Stimulated activated effector memory CD8-positive, alpha-beta T cell treated with anti-CD3 and anti-CD28 coated beads, Interleukin-12 subunit alpha, Interleukin-12 subunit beta, amount 100 ng/mL, for 72 hours (primary cell): ENCODE measurements around the gene PRKAR1B.

Experiments used
- ATAC-seq: fragments of 150-1000 bp; cut with Tn5 transposase; 2 replicates; pipeline ENCODE4 v1.10.0; 2021
- DNase-seq, 2 donors: peaks; one replicate each; pipeline ENCODE4 v3.0.0; 2021 to 2022; ENCODE audit warnings: low spot score in 2 of 2
- H3K27ac Mint-ChIP-seq: one replicate; pipeline ENCODE4 v1.8.0; 2022; ENCODE audit warnings: mild to moderate bottlenecking, mixed read lengths
- H3K36me3 Mint-ChIP-seq: one replicate; pipeline ENCODE4 v1.8.0; 2022; ENCODE audit warnings: mild to moderate bottlenecking, mixed read lengths
- H3K4me1 Mint-ChIP-seq: one replicate; pipeline ENCODE4 v1.8.0; 2022; ENCODE audit warnings: mixed read lengths
- H3K4me3 Mint-ChIP-seq: one replicate; pipeline ENCODE4 v1.8.0; 2022; ENCODE audit warnings: mild to moderate bottlenecking, mixed read lengths
- H3K9me3 Mint-ChIP-seq: one replicate; pipeline ENCODE4 v1.8.0; 2022; ENCODE audit warnings: mixed read lengths

The PRKAR1B gene

DNA sequence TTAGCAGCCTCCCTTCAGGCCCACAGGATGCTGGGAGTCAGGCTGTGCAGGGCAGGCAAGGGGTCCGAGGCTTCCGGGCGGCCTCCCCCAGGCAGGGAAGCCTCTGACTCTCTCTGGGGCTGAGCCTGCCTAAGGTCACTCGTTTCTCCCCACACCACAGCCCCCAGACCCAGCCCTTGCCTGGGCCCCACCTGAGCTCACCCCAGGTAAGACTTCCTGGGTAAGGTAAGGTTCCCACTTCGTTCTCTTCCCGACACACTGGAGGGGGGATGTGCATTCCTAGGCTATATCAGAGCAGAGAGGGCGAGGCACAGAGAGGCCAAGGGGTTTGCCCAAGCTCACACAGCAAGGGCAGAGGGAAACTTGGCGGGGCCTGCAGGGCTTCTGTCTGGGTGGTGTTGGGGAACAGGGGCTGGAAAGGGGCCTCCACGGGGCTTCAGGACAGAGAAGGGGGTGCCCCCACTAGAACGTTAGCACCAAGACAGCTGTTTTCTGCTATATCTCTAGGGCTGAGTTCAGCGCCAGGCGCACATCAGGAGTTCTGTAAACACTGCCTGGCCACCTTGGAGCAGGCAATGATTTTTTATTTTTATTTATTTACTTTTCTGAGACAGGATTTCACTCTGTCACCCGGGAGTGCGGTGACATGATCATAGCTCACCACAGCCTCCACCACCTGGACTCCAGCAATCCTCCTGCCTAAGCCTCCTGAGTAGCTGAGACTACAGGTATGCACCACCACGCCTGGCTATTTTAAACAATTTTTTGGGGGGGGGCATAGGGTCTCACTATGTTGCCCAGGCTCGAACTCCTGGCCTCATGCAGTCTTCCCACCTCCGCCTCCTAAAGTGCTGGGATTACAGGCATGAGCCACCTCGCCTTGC lies 182.5 kb downstream of the PRKAR1B start:
- no peak for DNase-seq
- ATAC-seq = no peak
- H3K36me3 Mint-ChIP-seq = peaks cover 10% of the 10 kb centered on the region
- no peak overlapping the region for H3K4me3 Mint-ChIP-seq
- peaks cover 27% of the 10 kb centered on the region for H3K4me1 Mint-ChIP-seq
- H3K9me3 Mint-ChIP-seq = peaks cover 3% of the 10 kb centered on the region
- H3K27ac Mint-ChIP-seq = no peak overlapping the region

DNA sequence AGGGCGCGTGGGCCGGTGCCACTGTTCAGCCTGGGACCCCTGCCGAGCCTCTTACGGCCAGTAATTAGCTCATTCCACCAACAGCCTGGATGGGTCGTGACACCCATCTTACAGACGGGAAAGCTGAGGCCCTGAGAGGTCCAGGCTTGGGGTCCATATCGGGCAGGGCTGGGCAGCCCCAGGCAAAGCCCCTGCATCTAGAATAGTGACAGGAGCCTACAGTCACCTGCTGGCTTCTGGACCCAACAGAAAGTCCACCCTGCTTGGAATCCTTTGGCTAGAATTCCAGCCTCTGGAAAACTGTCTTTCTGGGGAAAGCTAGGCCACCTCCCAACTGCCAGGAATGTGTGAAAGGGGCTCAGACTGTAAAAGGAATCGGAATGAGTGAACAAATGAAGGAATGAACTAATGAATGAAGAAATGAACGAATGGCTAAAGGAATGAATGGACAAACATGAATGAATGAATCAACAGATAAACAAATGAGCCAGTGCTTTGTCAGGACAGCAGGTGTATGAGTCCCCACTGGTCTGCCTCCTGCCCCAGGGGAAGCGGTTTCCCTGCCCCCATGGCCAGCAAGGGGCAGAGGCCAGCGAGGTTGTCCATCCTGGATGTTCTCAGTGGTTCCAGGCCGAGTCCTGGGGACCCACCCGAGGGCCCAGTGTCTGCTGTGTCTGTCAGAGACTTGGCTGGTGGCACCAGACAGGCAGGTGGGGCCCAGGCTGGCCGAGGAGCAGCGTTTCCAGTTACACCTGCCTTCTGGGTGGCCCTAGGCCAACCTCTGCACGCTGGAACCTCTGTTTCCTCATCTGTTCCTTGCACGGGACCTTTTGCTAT lies 183.4 kb downstream of the PRKAR1B start:
- peaks cover 2% of the 10 kb centered on the region for H3K36me3 Mint-ChIP-seq
- peaks cover 27% of the 10 kb centered on the region for H3K4me1 Mint-ChIP-seq
- H3K4me3 Mint-ChIP-seq = no peak overlapping the region
- ATAC-seq = no peak
- H3K9me3 Mint-ChIP-seq = peaks cover 3% of the 10 kb centered on the region
- peak overlapping the region; percentile 48 for H3K27ac Mint-ChIP-seq
- no peak for DNase-seq

DNA sequence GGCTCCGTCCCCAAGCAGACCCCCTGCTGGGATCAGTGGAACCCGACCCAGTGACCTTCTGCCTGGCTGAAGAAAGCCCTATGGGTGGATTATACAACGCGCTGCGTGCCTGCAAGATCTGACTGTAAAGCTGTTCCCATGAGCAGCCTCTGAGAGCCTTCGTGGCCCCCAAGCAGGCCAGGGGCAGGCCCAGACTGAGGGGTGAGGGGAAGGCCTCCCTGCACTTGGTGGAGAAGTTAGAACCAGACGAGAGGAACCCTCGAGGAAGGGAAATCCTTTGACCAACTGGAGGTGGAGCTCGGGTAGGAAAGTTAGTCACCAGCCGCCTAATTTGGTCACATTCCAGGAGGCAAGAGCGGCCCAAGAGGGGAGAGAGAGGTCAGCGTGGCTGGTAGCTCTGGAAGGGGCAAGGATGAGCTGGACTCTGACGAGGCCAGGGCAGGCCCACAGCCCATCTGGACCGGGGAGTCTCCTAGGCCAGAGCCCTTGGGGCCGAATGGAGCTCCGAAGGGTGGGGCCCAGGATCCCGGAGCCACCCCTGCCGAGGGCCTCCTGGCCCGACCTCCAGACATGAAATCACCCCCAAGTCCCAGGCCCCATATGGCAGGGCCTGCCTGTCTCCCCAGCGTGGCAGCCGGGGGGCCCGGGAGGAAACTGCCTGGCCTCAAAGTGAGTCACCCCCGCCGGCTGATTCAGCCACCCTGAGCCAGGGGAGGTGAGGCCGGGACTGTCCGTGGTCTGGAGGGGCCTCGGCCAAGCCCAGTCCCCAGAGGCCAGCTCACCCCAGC lies 184.2 kb downstream of the PRKAR1B start:
- DNase-seq (peak; percentile 33 to 57), ATAC-seq (peak; percentile 94)
- Mint-ChIP-seq H3K27ac (peak overlapping the region; percentile 74), H3K4me3 (no peak overlapping the region), H3K9me3 (peaks cover 3% of the 10 kb centered on the region), H3K4me1 (peaks cover 27% of the 10 kb centered on the region), H3K36me3 (no peaks in the 10 kb centered on the region)

- DNase-seq (no peak), ATAC-seq (no peak)
- H3K4me3 Mint-ChIP-seq = no peak overlapping the region
- peaks cover 3% of the 10 kb centered on the region for H3K9me3 Mint-ChIP-seq
- no peaks in the 10 kb centered on the region for H3K36me3 Mint-ChIP-seq
- H3K27ac Mint-ChIP-seq = peak overlapping the region; percentile 74
- peaks cover 27% of the 10 kb centered on the region for H3K4me1 Mint-ChIP-seq
Measured at GRCh38 chr7:542131-542712, 184.9 kb downstream of the PRKAR1B start.

DNA sequence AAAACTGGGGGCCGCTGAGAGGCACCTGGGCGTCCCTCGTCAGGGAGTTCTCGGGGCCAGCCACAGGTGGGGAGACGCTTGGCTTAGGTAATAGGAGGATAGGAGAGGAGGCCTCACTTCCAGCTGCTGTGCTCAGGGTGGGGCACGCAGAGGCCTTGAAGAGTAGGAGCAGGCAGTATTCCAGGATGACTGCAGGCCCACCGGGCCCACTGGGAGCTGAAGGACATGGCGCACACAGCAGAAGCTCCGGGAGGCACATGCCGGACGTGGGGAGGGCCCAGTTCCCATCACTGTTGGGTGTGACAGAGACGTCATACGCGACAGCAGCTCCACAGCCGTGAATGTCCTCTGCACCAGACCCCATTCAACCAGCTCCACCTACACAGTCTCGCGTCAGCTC lies 185.4 kb downstream of the PRKAR1B start:
- peaks cover 27% of the 10 kb centered on the region for H3K4me1 Mint-ChIP-seq
- H3K36me3 Mint-ChIP-seq = no peaks in the 10 kb centered on the region
- peaks cover 3% of the 10 kb centered on the region for H3K9me3 Mint-ChIP-seq
- DNase-seq (no peak), ATAC-seq (no peak)
- no peak overlapping the region for H3K27ac Mint-ChIP-seq
- H3K4me3 Mint-ChIP-seq = no peak overlapping the region

DNA sequence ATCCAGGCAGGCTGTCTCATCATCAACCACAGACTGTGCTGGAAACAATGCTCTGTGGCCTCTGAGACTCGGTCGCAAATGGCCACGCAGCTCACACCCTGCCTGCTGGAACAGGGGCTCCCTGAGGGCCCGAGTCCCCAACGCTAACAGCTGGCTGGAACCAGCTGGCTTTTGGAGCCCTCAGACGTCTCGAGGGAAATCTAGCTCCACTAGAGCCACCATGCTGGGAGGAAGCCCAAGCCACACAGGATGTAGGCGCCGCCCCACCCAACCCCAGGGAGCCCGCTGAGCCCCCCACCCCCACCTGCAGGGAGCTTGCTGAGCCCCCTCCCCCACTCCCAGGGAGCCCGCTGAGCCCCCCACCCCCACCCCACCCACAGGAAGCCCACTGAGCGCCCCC lies 186.1 kb downstream of the PRKAR1B start:
- ATAC-seq (no peak), DNase-seq (no peak)
- Mint-ChIP-seq H3K36me3 (no peaks in the 10 kb centered on the region), H3K4me1 (peaks cover 27% of the 10 kb centered on the region), H3K4me3 (no peak overlapping the region), H3K9me3 (peaks cover 3% of the 10 kb centered on the region), H3K27ac (no peak overlapping the region)

- DNase-seq (no peak), ATAC-seq (no peak)
- H3K9me3 Mint-ChIP-seq = peaks cover 3% of the 10 kb centered on the region
- peak overlapping the region; percentile 70 for H3K27ac Mint-ChIP-seq
- no peak overlapping the region for H3K4me3 Mint-ChIP-seq
- no peaks in the 10 kb centered on the region for H3K36me3 Mint-ChIP-seq
- peaks cover 27% of the 10 kb centered on the region for H3K4me1 Mint-ChIP-seq
Measured at GRCh38 chr7:540579-540978, 186.5 kb downstream of the PRKAR1B start.

GRCh38 chr7:539731-540411 lies 187.2 kb downstream of the PRKAR1B start:
- no peak for DNase-seq
- ATAC-seq = no peak
- H3K27ac Mint-ChIP-seq = peak overlapping the region; percentile 70
- peaks cover 32% of the 10 kb centered on the region for H3K4me1 Mint-ChIP-seq
- H3K36me3 Mint-ChIP-seq = no peaks in the 10 kb centered on the region
- H3K4me3 Mint-ChIP-seq = no peak overlapping the region
- no peaks in the 10 kb centered on the region for H3K9me3 Mint-ChIP-seq

DNA sequence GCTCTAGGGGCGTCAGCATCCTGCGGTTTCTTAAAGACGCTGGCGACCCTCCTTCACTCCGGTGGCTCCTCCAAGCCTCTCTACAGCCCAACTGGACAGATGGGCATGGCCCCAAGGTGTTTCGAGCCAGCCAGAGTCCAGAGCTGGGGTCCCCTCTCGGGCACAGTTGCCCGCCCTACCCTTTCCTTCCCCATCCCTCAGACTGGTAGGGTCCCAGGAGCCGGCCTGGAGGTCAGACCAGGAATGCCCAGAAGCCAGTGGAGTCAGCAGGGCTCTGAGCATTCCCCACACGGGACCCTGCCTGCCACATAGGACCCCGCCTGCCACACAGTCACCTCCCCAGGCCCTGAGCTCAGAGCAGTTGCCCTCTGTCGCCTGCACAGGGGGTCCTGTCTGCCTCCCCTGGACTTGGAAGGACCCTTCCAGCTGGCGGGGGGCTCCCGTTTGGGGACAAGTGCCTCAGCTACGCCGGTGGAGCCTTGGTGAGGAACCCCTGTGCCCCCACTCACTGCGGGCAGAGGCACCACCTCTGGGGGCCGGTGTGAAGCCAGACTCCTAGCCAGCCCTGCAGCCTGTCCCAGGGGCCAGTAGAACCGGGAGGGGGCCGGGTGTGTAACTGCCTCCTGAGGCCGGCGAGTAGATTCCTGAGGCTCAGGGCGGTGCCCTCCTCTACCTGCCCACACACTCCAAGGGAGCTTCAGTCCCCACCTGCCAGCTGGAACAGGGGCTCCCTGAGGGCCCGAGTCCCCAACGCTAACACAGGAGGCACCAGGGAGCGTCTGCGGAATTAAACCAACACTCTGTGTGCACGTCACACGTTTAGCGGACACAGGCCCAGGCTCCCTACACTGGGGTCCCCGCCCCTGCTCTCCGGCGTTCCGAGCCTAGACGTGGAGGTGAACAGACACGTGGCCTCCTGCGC lies 188.1 kb downstream of the PRKAR1B start:
- DNase-seq (no peak), ATAC-seq (no peak)
- peaks cover 32% of the 10 kb centered on the region for H3K4me1 Mint-ChIP-seq
- no peaks in the 10 kb centered on the region for H3K36me3 Mint-ChIP-seq
- no peak overlapping the region for H3K27ac Mint-ChIP-seq
- H3K4me3 Mint-ChIP-seq = no peak overlapping the region
- no peaks in the 10 kb centered on the region for H3K9me3 Mint-ChIP-seq

GRCh38 chr7:537911-538634 lies 189.0 kb downstream of the PRKAR1B start:
- peaks cover 27% of the 10 kb centered on the region for H3K4me1 Mint-ChIP-seq
- no peak overlapping the region for H3K4me3 Mint-ChIP-seq
- no peaks in the 10 kb centered on the region for H3K9me3 Mint-ChIP-seq
- no peak overlapping the region for H3K27ac Mint-ChIP-seq
- no peak for DNase-seq
- no peak for ATAC-seq
- no peaks in the 10 kb centered on the region for H3K36me3 Mint-ChIP-seq

GRCh38 chr7:536231-536630 lies 190.8 kb downstream of the PRKAR1B start:
- no peaks in the 10 kb centered on the region for H3K36me3 Mint-ChIP-seq
- DNase-seq = no peak
- no peaks in the 10 kb centered on the region for H3K9me3 Mint-ChIP-seq
- no peak overlapping the region for H3K27ac Mint-ChIP-seq
- peaks cover 19% of the 10 kb centered on the region for H3K4me1 Mint-ChIP-seq
- H3K4me3 Mint-ChIP-seq = no peak overlapping the region
- ATAC-seq = no peak

- Mint-ChIP-seq H3K36me3 (no peaks in the 10 kb centered on the region), H3K27ac (peak overlapping the region; percentile 83), H3K4me1 (peaks cover 21% of the 10 kb centered on the region), H3K9me3 (no peaks in the 10 kb centered on the region), H3K4me3 (no peak overlapping the region)
- ATAC-seq = no peak
- no peak for DNase-seq
Measured at GRCh38 chr7:534959-535358, 192.1 kb downstream of the PRKAR1B start.

DNA sequence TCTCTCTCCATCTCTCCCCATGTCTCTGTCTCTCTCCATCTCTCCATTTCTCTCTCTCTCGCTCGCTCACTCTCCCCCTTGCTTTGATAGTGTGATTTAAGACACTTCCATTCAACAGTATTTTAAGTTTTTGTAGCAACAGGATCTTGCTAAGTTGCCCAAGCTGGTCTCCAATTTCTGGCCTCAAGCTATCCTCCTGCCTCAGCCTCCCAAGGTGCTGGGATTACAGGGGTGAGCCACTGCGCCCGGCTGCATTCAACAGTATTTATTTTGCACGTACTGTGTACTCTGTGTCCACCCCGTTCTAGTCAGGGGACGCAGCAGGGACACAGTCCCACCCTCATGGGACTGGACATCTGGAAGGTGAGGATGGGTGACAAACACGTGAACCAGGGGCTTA lies 193.0 kb downstream of the PRKAR1B start:
- Mint-ChIP-seq H3K4me3 (no peak overlapping the region), H3K9me3 (no peaks in the 10 kb centered on the region), H3K36me3 (no peaks in the 10 kb centered on the region), H3K27ac (no peak overlapping the region), H3K4me1 (peaks cover 21% of the 10 kb centered on the region)
- DNase-seq (no peak), ATAC-seq (no peak)
